HUES64 (cell line): Measurements from ENCODE around the gene ASCC3.
"Not testable (repeated sequence)": the region's sequence is repeated elsewhere in the genome, so short reads cannot be mapped to it uniquely, and the experiment has no call there.

ENCODE experiments used
- H3K27ac ChIP-seq: 2 replicates; pipeline ENCODE4 v1.7.0; 2013; ENCODE audit warnings: low read depth, low read length, inconsistent platforms
- H3K27me3 ChIP-seq: 2 replicates; pipeline ENCODE4 v1.6.1; 2013; ENCODE audit warnings: mild to moderate bottlenecking, low read length; ENCODE audit not compliant: insufficient read depth
- H3K36me3 ChIP-seq: 2 replicates; pipeline ENCODE4 v1.6.1; 2013; ENCODE audit warnings: mild to moderate bottlenecking, low read length; ENCODE audit not compliant: insufficient read depth
- H3K4me1 ChIP-seq: 2 replicates; pipeline ENCODE4 v1.6.1; 2013; ENCODE audit warnings: mild to moderate bottlenecking, low read length, moderate library complexity; ENCODE audit not compliant: insufficient read depth
- H3K4me3 ChIP-seq: 2 replicates; pipeline ENCODE4 v1.5.1; 2013; ENCODE audit warnings: mild to moderate bottlenecking, low read length, moderate library complexity
- H3K9ac ChIP-seq: 2 replicates; pipeline ENCODE4 v1.6.1; 2013; ENCODE audit warnings: mild to moderate bottlenecking, low read depth, low read length
- H3K9me3 ChIP-seq: 2 replicates; pipeline ENCODE4 v1.6.1; 2013; ENCODE audit warnings: low read depth, low read length; ENCODE audit not compliant: insufficient read depth
- WGBS: fragments of 150-250, 120-280 bp; methylation state at CpG from one replicate; pipeline ENCODE4 v1.1.7; 2013; ENCODE audit warnings: missing lambda C conversion rate; 5-methylcytosine and 5-hydroxymethylcytosine counted together

Gene ASCC3

GRCh38 chr6:100758386-100758785, 122.7 kb downstream of the ASCC3 start:
- not testable (repeated sequence) for H3K27me3 ChIP-seq, H3K9me3 ChIP-seq, H3K4me3 ChIP-seq, H3K4me1 ChIP-seq, H3K27ac ChIP-seq, H3K9ac ChIP-seq
- WGBS = 97% methylated on average over 1 of the region's 1 CpG
- H3K36me3 ChIP-seq = peaks cover 41% of the 10 kb centered on the region

DNA sequence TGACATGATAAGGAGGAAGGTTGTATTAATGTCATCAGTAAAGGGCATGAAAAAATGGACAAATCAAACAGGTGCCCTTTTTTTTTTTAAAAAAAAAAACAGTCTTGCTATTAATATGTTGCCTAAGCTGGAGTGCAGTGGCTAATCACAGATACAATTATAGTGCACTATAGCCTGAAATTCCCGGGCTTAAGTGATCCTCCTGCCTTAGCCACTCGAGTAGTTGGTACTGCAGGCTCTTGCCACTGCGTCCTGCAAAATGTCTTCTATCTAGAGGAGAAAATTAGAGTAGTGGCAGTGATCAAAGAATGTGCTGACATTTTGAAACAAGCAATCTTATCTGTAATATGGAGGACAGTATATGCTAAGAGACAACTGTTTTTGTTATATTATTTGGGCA, 127.7 kb downstream of the ASCC3 start:
- no peaks in the 10 kb centered on the region for H3K27me3 ChIP-seq
- H3K36me3 ChIP-seq = peaks cover 16% of the 10 kb centered on the region
- no peaks in the 10 kb centered on the region for H3K4me1 ChIP-seq
- H3K27ac ChIP-seq = no peak overlapping the region
- H3K9ac ChIP-seq = no peak overlapping the region
- no peaks in the 10 kb centered on the region for H3K9me3 ChIP-seq
- 94% methylated on average over 3 of the region's 3 CpGs for WGBS
- no peak overlapping the region for H3K4me3 ChIP-seq

DNA sequence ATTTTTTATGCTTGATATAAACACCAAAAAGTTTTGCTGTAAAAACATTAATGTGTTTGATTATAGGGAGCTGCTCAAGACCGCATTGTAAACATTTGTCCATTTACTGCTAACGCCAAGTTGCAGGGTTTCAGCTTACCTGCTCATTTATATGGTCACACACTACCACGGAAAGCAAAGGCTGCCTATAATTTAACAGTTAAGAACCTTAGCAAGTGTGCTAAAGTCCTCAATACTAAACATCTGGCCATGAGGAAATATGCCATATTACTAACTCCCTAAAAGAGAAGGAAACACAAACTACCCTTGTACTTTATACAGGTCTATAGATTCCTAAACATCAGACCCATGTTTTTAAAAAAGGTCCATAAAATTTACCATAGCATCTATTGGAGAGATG, 129.5 kb downstream of the ASCC3 start:
- 63% methylated on average over 3 of the region's 3 CpGs for WGBS

GRCh38 chr6:100745419-100746041, 135.6 kb downstream of the ASCC3 start:
- Histone ChIP-seq H3K9ac (no peak overlapping the region), H3K27ac (no peak overlapping the region), H3K4me3 (no peak overlapping the region), H3K4me1 (no peaks in the 10 kb centered on the region), H3K9me3 (peaks cover 13% of the 10 kb centered on the region), H3K36me3 (peaks cover 30% of the 10 kb centered on the region), H3K27me3 (no peaks in the 10 kb centered on the region)
- 96% methylated on average over 3 of the region's 5 CpGs for WGBS

More for the DNA sequence above, 129.5 kb downstream of the ASCC3 start:
- H3K27ac ChIP-seq = no peak overlapping the region
- H3K4me1 ChIP-seq = no peaks in the 10 kb centered on the region
- no peak overlapping the region for H3K4me3 ChIP-seq
- H3K36me3 ChIP-seq = peaks cover 19% of the 10 kb centered on the region
- no peaks in the 10 kb centered on the region for H3K27me3 ChIP-seq
- no peak overlapping the region for H3K9ac ChIP-seq
- H3K9me3 ChIP-seq = peaks cover 3% of the 10 kb centered on the region; the same call in 1 of the 2 replicates

DNA sequence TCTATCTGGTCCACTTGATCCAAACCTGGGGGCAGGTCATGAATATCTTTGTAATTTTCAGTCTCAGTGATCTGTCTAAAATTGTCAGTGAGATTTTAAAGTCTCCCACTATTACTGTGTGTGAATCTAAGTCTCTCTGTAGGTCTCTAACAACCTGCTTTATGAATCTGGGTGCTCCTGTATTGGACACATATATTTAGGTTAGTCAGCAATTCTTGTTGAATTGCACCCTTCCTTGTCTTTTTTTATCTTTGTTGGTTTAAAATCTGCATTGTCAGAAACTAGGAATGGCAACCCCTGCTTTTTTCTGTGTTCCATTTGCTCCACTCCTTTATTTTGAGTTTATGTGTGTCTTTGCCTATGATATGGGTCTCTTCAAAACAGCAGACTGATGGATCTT, 140.7 kb downstream of the ASCC3 start:
- H3K4me1 ChIP-seq = no peaks in the 10 kb centered on the region
- H3K9me3 ChIP-seq = peaks cover 8% of the 10 kb centered on the region
- no peak overlapping the region for H3K9ac ChIP-seq
- peaks cover 15% of the 10 kb centered on the region; the same call in 1 of the 2 replicates for H3K36me3 ChIP-seq
- no peak overlapping the region for H3K27ac ChIP-seq
- no peaks in the 10 kb centered on the region for H3K27me3 ChIP-seq
- no peak overlapping the region for H3K4me3 ChIP-seq

DNA sequence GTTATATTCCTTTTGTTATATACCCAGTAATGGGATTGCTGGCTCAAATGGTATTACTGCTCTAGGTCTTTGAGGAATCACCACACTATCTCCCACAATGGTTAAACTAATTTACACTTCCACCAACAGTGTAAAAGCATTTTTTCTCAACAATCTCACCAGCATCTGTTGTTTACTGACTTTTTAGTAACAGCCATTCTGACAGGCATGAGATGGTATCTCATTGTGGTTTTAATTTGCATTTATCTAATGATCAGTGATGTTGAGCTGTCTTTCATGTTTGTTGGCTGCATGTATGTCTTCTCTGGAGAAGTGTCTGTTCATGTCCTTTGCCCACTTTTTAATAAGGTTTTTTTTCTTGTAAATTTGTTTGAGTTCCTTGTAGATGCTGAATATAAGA, 143.4 kb downstream of the ASCC3 start:
- not testable (repeated sequence) for H3K9ac ChIP-seq

GRCh38 chr6:100731411-100731810, 149.7 kb downstream of the ASCC3 start:
- no peaks in the 10 kb centered on the region for H3K36me3 ChIP-seq
- WGBS = 93% methylated on average over 5 of the region's 5 CpGs
- H3K4me1 ChIP-seq = no peaks in the 10 kb centered on the region
- no peak overlapping the region for H3K9ac ChIP-seq
- no peaks in the 10 kb centered on the region for H3K9me3 ChIP-seq
- H3K27ac ChIP-seq = no peak overlapping the region
- H3K27me3 ChIP-seq = no peaks in the 10 kb centered on the region
- no peak overlapping the region for H3K4me3 ChIP-seq

More for the DNA sequence above, 143.4 kb downstream of the ASCC3 start:
- not testable (repeated sequence) for H3K27me3 ChIP-seq, H3K36me3 ChIP-seq, H3K27ac ChIP-seq, H3K4me1 ChIP-seq, H3K9me3 ChIP-seq, H3K4me3 ChIP-seq

DNA sequence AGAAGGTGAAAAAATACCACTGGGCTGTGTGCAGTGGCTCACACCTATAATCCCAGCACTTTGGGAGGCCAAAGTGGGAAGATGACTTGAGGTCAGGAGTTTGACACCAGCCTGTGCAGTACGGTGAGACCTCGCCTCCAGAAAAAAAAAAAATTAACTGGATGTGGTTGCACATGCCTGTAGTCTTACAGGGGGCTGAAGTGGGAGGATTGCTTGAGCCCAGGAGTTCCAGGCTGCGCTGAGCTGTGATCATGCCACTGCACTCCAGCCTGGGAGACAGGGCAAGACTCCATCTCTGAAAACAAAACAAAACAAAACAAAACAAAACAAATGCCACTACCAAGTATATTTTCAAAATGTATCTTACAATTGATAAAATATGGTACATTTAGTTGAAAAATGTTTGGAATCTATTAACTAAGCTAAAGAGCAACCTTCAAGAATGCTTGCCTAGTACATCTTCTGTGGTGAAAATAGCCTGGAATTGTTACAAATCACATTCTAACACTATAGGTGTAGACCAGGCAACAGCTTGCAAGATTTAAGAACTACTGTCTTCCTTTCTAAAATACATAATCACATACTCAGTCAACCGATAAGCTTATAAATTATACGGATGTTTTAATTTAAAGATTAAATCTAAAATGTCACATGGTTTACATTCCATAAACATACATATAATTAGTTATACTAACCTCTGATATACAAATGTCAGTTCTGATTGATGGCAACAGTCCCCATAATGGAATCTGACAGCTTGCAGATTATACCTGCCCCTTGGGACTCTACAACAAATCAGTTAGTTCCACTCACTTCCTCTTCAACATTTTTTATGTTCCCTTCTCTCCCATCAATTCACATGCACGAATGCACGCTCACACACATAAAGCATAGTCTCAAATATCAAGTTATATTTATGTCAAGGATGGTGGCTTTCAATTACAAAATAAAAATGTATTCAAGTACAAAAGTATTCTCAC, 150.8 kb downstream of the ASCC3 start:
- WGBS = 73% methylated on average over 6 of the region's 7 CpGs
- no peaks in the 10 kb centered on the region for H3K9me3 ChIP-seq
- H3K4me3 ChIP-seq = no peak overlapping the region
- H3K36me3 ChIP-seq = peaks cover 2% of the 10 kb centered on the region; the same call in 1 of the 2 replicates
- no peak overlapping the region for H3K9ac ChIP-seq
- H3K27me3 ChIP-seq = no peaks in the 10 kb centered on the region
- no peaks in the 10 kb centered on the region for H3K4me1 ChIP-seq
- H3K27ac ChIP-seq = no peak overlapping the region

- 100% methylated on average over 1 of the region's 1 CpG for WGBS
Observed at GRCh38 chr6:100726666-100727065, 154.5 kb downstream of the ASCC3 start.

DNA sequence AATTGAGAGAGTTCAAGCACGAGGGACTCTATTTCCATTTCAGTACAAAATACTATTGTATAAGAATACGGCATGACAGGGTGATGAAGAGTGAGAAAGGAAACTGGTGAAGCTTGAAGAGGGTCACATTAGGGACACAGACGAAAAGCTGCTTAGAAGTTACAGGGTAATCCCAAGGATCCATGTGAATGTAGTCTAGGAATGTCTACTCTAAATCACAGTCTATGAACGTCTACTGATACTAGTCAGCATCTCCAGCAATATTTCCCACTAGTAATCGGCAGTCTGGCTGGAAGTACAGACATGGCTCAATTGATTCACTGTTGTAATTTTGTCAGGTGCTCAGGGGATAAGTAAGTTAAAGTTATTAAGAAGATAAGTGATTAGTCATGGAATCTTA, 156.4 kb downstream of the ASCC3 start:
- Histone ChIP-seq H3K4me1 (no peaks in the 10 kb centered on the region), H3K27me3 (no peaks in the 10 kb centered on the region), H3K9ac (no peak overlapping the region), H3K9me3 (no peaks in the 10 kb centered on the region), H3K4me3 (no peak overlapping the region), H3K27ac (no peak overlapping the region), H3K36me3 (peaks cover 13% of the 10 kb centered on the region; the same call in 1 of the 2 replicates)
- WGBS = 94% methylated on average over 4 of the region's 5 CpGs

More at GRCh38 chr6:100726666-100727065, 154.5 kb downstream of the ASCC3 start:
- Histone ChIP-seq H3K36me3 (peaks cover 10% of the 10 kb centered on the region; the same call in 1 of the 2 replicates), H3K27ac (no peak overlapping the region), H3K4me1 (no peaks in the 10 kb centered on the region), H3K4me3 (no peak overlapping the region), H3K9ac (no peak overlapping the region), H3K9me3 (no peaks in the 10 kb centered on the region), H3K27me3 (no peaks in the 10 kb centered on the region)

DNA sequence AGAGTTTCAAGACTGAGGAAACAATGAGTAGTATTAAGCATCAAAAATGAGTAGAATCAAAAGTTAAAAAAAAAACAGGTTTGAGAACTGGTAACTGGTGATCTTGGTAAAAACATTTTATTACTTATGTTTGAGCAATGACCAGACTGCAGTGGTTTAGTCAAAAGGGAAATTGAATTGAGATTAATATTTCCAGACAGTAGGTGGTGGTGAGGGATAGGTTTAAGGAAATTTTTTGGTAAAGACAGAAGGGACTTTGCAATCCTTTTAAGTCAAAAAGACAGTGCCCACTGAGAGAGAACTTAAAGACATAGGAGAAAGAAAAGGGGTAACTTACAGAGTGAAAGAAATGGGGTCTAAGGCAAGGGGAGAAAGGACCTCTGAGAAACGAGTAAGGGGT, 156.9 kb downstream of the ASCC3 start:
- H3K27me3 ChIP-seq = no peaks in the 10 kb centered on the region
- H3K9me3 ChIP-seq = no peaks in the 10 kb centered on the region
- 74% methylated on average over 1 of the region's 1 CpG for WGBS
- peaks cover 13% of the 10 kb centered on the region; the same call in 1 of the 2 replicates for H3K36me3 ChIP-seq
- no peak overlapping the region for H3K4me3 ChIP-seq
- H3K27ac ChIP-seq = no peak overlapping the region
- H3K9ac ChIP-seq = no peak overlapping the region
- H3K4me1 ChIP-seq = no peaks in the 10 kb centered on the region
